Liver (tissue), 3 donors: ENCODE measurements around the gene MROH2B.

Source experiments
- EGR1 ChIP-seq, 2 donors: IDR thresholded peaks; 2 replicates each; pipeline ENCODE4 v1.6.1; 2016 to 2018; ENCODE audit warnings: antibody characterized with exemption in 2 of 2, low read depth in 2 of 2
- FOXA1 ChIP-seq: IDR thresholded peaks from 2 replicates; pipeline ENCODE4 v1.6.1; 2016; ENCODE audit warnings: antibody characterized with exemption
- FOXA2 ChIP-seq: IDR thresholded peaks from 2 replicates; pipeline ENCODE4 v1.6.1; 2016; ENCODE audit warnings: antibody characterized with exemption
- GABPA ChIP-seq, 2 donors: IDR thresholded peaks in 1 of 2; conservative IDR thresholded peaks in 1 of 2; 2 replicates each; pipeline ENCODE4 v1.6.1; 2016; ENCODE audit warnings: antibody characterized with exemption in 2 of 2, mild to moderate bottlenecking in 1 of 2, moderate library complexity in 1 of 2
- JUND ChIP-seq, 2 donors: IDR thresholded peaks; 2 replicates each; pipeline ENCODE4 v1.6.1; 2016; ENCODE audit warnings: antibody characterized with exemption in 2 of 2
- RAD21 ChIP-seq, 2 donors: IDR thresholded peaks; 2 replicates each; pipeline ENCODE4 v1.6.1; 2016; ENCODE audit warnings: antibody characterized with exemption in 2 of 2, mild to moderate bottlenecking in 2 of 2
- REST ChIP-seq: IDR thresholded peaks from 2 replicates; pipeline ENCODE4 v1.6.1; 2016; ENCODE audit warnings: antibody characterized with exemption, mild to moderate bottlenecking
- SP1 ChIP-seq: IDR thresholded peaks from 2 replicates; pipeline ENCODE4 v1.6.1; 2018; ENCODE audit warnings: antibody characterized with exemption, mild to moderate bottlenecking
- TAF1 ChIP-seq: conservative IDR thresholded peaks from 2 replicates; pipeline ENCODE4 v1.6.1; 2016; ENCODE audit warnings: antibody characterized with exemption, mild to moderate bottlenecking
- YY1 ChIP-seq: IDR thresholded peaks from 2 replicates; pipeline ENCODE4 v1.6.1; 2016; ENCODE audit warnings: antibody characterized with exemption, mild to moderate bottlenecking
- TF ChIP-seq, protein P1 (sequence below): fragments of 150-350 bp; IDR thresholded peaks from 2 replicates; pipeline ENCODE4 v1.5.1; 2017; ENCODE audit warnings: improper control_type of control experiment, low read depth, low read length; ENCODE audit not compliant: missing input control
- TF ChIP-seq, protein P2 (sequence below): IDR thresholded peaks from 2 replicates; pipeline ENCODE4 v1.6.1; 2016; ENCODE audit warnings: antibody characterized with exemption
- donor health status: healthy.
- donor health status: healthy.

GRCh38 chr5:41115281-41115680, 44.1 kb upstream of the MROH2B start:
- TF ChIP-seq, protein P1, sequence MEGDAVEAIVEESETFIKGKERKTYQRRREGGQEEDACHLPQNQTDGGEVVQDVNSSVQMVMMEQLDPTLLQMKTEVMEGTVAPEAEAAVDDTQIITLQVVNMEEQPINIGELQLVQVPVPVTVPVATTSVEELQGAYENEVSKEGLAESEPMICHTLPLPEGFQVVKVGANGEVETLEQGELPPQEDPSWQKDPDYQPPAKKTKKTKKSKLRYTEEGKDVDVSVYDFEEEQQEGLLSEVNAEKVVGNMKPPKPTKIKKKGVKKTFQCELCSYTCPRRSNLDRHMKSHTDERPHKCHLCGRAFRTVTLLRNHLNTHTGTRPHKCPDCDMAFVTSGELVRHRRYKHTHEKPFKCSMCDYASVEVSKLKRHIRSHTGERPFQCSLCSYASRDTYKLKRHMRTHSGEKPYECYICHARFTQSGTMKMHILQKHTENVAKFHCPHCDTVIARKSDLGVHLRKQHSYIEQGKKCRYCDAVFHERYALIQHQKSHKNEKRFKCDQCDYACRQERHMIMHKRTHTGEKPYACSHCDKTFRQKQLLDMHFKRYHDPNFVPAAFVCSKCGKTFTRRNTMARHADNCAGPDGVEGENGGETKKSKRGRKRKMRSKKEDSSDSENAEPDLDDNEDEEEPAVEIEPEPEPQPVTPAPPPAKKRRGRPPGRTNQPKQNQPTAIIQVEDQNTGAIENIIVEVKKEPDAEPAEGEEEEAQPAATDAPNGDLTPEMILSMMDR: no peak
- TF ChIP-seq REST (no peak), JUND (IDR thresholded peaks at IDR 0.05) (no peak), YY1 (no peak), SP1 (no peak), RAD21 (IDR thresholded peaks at IDR 0.05) (no peak), FOXA1 (no peak), GABPA (IDR thresholded peaks at IDR 0.05 in 1 of 2, conservative IDR thresholded peaks at IDR 0.05 in 1 of 2) (no peak), TAF1 (no peak), EGR1 (IDR thresholded peaks at IDR 0.05; ENCODE audit: low read depth in 2 of 2) (no peak), FOXA2 (no peak)
- TF ChIP-seq, protein P2, sequence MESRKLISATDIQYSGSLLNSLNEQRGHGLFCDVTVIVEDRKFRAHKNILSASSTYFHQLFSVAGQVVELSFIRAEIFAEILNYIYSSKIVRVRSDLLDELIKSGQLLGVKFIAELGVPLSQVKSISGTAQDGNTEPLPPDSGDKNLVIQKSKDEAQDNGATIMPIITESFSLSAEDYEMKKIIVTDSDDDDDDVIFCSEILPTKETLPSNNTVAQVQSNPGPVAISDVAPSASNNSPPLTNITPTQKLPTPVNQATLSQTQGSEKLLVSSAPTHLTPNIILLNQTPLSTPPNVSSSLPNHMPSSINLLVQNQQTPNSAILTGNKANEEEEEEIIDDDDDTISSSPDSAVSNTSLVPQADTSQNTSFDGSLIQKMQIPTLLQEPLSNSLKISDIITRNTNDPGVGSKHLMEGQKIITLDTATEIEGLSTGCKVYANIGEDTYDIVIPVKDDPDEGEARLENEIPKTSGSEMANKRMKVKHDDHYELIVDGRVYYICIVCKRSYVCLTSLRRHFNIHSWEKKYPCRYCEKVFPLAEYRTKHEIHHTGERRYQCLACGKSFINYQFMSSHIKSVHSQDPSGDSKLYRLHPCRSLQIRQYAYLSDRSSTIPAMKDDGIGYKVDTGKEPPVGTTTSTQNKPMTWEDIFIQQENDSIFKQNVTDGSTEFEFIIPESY: no peak
